Measurements from ENCODE around the gene CCER1.
"Not testable (repeated sequence)": the region's sequence is repeated elsewhere in the genome, so short reads cannot be mapped to it uniquely, and the experiment has no call there.

CCER1 gene

DNA sequence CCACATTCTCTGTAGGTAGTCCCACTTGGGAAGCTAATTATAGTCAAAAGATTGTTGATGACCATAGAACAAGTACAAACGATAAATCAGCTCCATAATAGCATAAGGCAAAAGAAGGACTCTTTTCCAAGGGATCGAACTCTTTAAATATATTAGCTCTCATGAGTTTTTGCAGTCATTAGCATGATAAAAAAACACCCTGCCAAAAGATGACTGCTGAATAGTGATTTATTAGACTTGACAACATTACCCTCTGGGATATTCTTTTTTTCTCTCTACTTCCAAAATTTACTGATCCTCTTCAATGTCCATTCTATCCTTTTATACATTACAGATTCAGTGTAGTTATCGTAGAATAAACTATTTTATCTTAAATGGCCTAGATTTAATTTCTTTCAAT, 35.6 kb upstream of the CCER1 start:
- TF ChIP-seq CTCF (conservative IDR thresholded peaks at IDR 0.05), result no peak
- H3K27ac ChIP-seq, result no peak overlapping the region

GRCh38 chr12:90989686-90990111, 34.7 kb upstream of the CCER1 start:
- TF ChIP-seq CTCF (conservative IDR thresholded peaks at IDR 0.05), result no peak

GRCh38 chr12:90987520-90987919, 32.5 kb upstream of the CCER1 start:
- no peak for TF ChIP-seq CTCF (conservative IDR thresholded peaks at IDR 0.05)
- no peak overlapping the region for H3K27ac ChIP-seq

More at GRCh38 chr12:90989686-90990111, 34.7 kb upstream of the CCER1 start:
- no peak overlapping the region for H3K27ac ChIP-seq

DNA sequence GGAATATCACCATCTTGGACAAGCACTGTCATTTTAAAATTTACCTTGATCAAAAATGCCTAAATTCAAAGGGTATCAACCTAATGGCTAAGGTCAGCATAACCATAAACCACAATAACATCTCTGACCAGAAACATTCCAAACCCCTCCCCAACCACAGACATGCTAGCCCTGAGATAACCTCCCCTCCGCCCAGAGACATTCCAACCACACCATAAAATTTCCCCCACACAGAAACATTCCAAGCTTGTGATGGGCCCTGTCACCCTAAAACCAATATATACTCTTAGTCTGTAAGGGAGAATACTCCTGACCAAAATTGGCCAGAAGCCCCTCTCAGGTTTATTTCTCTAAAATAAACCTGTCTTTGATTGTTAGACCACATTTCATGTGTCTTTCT, 32.1 kb upstream of the CCER1 start:
- TF ChIP-seq CTCF (conservative IDR thresholded peaks at IDR 0.05), result no peak
- H3K27ac ChIP-seq, result no peak overlapping the region

- H3K27ac ChIP-seq, result not testable (repeated sequence)
Measured at GRCh38 chr12:90985331-90985730, 30.4 kb upstream of the CCER1 start.

GRCh38 chr12:90984114-90984513, 29.1 kb upstream of the CCER1 start:
- no peak for TF ChIP-seq CTCF (conservative IDR thresholded peaks at IDR 0.05)
- no peak overlapping the region for H3K27ac ChIP-seq

DNA sequence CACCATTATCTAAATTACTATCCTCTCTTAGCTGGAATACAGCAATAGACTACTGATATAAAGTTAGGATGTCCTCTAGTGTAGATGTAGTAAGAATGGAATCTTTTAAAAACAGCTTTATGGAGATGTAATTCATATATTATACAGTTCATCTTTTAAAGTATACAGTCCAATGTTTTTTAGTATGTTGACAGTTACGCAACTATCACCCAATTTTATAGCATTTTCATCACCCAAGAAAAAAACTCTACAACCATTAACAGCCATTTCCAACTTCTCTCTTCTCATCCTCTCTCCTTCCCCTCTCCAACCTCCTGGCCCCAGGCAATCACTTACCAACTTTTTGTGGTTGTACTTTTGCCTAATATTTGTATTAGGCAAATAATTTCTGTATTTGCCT, 27.2 kb upstream of the CCER1 start:
- no peak overlapping the region for H3K27ac ChIP-seq
- no peak for TF ChIP-seq CTCF (conservative IDR thresholded peaks at IDR 0.05)

- TF ChIP-seq CTCF (conservative IDR thresholded peaks at IDR 0.05), result no peak
- H3K27ac ChIP-seq, result no peak overlapping the region
Measured at GRCh38 chr12:90979951-90980350, 25.0 kb upstream of the CCER1 start.
